HUES48 (cell line): Measurements from ENCODE around the gene ARPC5.

ENCODE experiments used
- H3K27ac ChIP-seq: one replicate; pipeline ENCODE4 v1.7.0; 2013; ENCODE audit warnings: low read depth, low read length, inconsistent platforms
- H3K27me3 ChIP-seq: 2 replicates; pipeline ENCODE4 v1.6.1; 2013; ENCODE audit warnings: mild to moderate bottlenecking, low read length; ENCODE audit not compliant: control insufficient read depth, insufficient read depth
- H3K36me3 ChIP-seq: 2 replicates; pipeline ENCODE4 v1.6.1; 2013; ENCODE audit warnings: low read length; ENCODE audit not compliant: control insufficient read depth, insufficient read depth
- H3K4me1 ChIP-seq: 2 replicates; pipeline ENCODE4 v1.6.1; 2013; ENCODE audit warnings: mild to moderate bottlenecking, low read length; ENCODE audit not compliant: control insufficient read depth, insufficient read depth
- H3K4me3 ChIP-seq: 2 replicates; pipeline ENCODE4 v1.5.1; 2013; ENCODE audit warnings: mild to moderate bottlenecking, low read depth, low read length
- H3K9ac ChIP-seq: 2 replicates; pipeline ENCODE4 v1.6.1; 2013; ENCODE audit warnings: mild to moderate bottlenecking, low read depth, low read length, moderate library complexity
- H3K9me3 ChIP-seq: 2 replicates; pipeline ENCODE4 v1.6.1; 2013; ENCODE audit warnings: low read length; ENCODE audit not compliant: control insufficient read depth, insufficient read depth

Gene ARPC5

DNA sequence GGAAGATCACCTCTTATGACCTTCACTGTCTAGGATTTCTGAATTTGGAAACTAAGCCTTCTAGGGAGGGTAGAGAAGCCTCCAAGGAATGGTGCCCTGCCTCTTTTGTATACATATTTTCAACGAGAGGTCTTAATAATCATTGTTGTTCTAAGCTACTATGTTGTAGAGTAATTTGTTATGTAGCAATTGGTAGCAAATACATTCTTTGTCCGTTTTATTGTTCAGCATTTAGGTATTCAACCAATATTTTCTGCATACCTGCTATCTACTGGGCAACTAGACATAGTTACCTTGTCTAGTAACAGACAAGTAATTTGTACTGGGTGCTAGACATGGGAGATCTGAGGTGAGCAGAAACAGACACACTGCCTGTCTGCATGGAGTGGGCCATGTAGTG lies 24.6 kb downstream of the ARPC5 start:
- no peaks in the 10 kb centered on the region for H3K27me3 ChIP-seq

DNA sequence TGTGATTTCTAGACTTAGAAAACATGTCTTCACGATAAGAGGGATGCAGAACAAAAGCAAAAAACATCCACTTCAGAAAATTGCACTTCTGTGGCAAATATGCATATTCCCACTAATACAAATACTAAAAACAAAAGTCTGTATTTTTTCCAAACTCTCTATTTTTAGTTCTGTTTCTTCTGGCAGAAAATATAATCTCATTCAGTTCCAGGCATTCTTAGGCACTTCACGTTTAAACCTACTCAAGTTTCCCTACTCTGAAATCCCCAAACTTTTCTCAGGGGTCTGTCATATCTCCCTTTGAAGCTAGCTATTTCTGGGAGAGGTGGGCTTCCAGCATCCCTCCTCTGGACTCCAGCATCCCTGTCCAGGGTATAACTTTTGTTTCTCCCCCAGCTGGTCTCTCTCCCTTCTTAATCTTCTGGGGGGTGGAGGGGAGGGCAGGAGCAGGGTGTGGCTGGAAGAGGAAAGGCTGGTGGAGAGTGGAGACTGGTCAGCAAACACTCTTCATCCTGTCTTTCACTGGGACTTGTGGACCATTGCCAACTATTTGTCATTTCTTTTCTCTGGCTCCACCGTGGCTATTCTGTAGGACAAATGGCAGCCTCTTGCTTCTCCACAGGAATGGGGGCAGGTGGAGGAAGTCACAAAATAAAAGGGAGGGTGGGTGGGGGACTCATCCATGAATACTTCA lies 25.7 kb downstream of the ARPC5 start:
- no peak overlapping the region for H3K9ac ChIP-seq

More for the DNA sequence above, 24.6 kb downstream of the ARPC5 start:
- H3K9me3 ChIP-seq, result no peaks in the 10 kb centered on the region
- no peak overlapping the region for H3K27ac ChIP-seq
- no peak overlapping the region for H3K9ac ChIP-seq
- no peaks in the 10 kb centered on the region for H3K36me3 ChIP-seq
- H3K4me1 ChIP-seq, result no peaks in the 10 kb centered on the region
- no peak overlapping the region for H3K4me3 ChIP-seq

DNA sequence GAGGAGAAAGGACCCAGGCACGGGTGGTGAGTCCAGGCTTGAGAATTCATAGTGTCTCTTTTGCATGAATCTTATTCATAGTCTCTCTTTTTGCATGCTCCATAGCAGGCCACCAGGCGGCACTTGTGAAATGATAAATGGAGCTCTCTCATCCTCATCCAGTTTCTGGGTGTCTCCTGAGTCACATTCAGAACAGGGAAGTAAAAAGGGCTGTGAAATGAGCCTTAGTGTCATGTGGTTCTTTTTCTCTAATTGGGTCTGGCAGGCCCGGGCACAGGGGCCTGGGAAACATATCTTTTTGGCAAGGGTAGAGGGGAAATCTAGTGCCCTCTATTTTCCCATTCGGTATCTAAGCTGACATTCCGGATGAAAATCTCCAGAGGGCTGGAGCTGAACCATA lies 26.3 kb downstream of the ARPC5 start:
- Histone ChIP-seq H3K27ac (no peak overlapping the region), H3K9ac (no peak overlapping the region), H3K4me1 (no peaks in the 10 kb centered on the region), H3K4me3 (no peak overlapping the region), H3K9me3 (no peaks in the 10 kb centered on the region), H3K27me3 (no peaks in the 10 kb centered on the region), H3K36me3 (no peaks in the 10 kb centered on the region)

More for the DNA sequence above, 25.7 kb downstream of the ARPC5 start:
- no peaks in the 10 kb centered on the region for H3K4me1 ChIP-seq
- H3K9me3 ChIP-seq, result no peaks in the 10 kb centered on the region
- H3K27ac ChIP-seq, result no peak overlapping the region
- no peak overlapping the region for H3K4me3 ChIP-seq
- no peaks in the 10 kb centered on the region for H3K27me3 ChIP-seq
- no peaks in the 10 kb centered on the region for H3K36me3 ChIP-seq

DNA sequence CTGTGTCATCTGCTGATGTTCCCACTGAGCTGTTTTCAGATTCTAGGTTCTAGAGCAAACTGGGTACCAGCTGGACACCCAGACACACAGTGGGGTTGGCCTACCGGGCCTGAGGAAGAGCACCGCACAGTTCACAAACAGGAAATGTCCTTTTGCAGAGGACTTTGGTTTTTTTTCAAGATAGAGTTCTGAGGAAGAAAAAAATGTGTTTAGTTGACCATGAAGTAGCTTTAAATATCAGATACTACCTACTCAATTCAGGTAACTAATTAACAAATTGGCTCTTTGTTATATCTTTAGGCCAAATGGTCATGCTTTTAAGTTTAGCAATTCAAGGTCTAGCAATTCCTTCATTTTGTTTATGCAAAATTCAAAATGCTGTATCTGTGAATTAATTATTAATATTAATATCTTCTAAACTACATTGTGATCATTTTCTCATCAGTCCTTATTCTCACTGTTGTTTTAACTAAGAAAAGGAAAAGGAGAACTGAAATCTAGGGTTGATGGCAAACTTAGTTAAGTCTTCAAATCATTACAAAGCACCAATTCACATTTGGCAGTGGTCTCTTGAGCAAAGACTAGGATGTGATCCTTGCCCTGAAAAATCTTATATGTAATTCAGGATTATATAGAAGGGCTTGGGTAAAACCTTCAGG lies 28.1 kb downstream of the ARPC5 start:
- no peaks in the 10 kb centered on the region for H3K36me3 ChIP-seq
- H3K4me1 ChIP-seq, result no peaks in the 10 kb centered on the region
- no peak overlapping the region for H3K4me3 ChIP-seq
- no peaks in the 10 kb centered on the region for H3K9me3 ChIP-seq
- no peaks in the 10 kb centered on the region for H3K27me3 ChIP-seq
- H3K27ac ChIP-seq, result no peak overlapping the region
- H3K9ac ChIP-seq, result no peak overlapping the region

DNA sequence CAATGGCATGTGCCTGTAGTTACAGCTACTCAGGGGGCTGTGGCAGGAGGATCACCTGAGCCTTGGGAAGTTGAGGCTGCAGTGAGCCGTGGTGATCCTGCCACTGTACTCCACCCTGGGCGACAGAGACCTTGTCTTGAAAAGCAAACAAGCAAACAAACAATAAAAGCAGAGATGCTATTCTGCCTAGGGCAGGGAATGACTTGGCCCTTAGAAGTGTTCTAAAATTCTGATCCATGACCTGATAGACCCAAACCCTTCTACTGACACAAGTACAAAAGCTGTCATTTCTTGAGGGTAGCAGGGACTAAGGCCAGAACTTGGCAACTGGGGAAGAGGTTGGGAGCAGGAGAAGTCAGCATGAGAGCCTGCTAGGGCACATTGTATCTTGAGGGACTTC lies 29.7 kb downstream of the ARPC5 start:
- Histone ChIP-seq H3K9me3 (no peaks in the 10 kb centered on the region), H3K4me1 (no peaks in the 10 kb centered on the region), H3K9ac (no peak overlapping the region), H3K27me3 (no peaks in the 10 kb centered on the region), H3K27ac (no peak overlapping the region), H3K36me3 (no peaks in the 10 kb centered on the region), H3K4me3 (no peak overlapping the region)

DNA sequence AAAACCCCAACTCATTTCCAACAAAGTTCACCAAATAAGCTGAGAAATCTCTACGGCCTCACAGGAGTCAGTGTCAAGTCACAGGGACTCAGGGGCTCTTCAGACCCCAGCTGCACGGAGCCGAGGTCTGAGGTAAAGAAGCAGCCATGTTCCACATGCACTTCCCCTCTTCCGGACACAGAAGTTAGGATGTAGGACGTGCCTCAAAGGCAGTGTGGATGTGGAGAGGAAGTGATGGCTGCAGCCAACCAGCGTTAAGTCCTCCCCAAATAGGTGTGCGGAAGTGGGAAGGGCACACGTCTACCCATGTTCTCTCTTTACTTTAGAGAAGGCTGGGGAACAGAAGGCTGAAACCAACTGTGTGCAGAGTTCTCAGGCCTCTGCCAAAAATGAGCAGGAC lies 30.8 kb downstream of the ARPC5 start:
- Histone ChIP-seq H3K4me3 (no peak overlapping the region), H3K36me3 (no peaks in the 10 kb centered on the region), H3K4me1 (no peaks in the 10 kb centered on the region), H3K9me3 (no peaks in the 10 kb centered on the region), H3K27me3 (no peaks in the 10 kb centered on the region), H3K27ac (no peak overlapping the region), H3K9ac (no peak overlapping the region)

DNA sequence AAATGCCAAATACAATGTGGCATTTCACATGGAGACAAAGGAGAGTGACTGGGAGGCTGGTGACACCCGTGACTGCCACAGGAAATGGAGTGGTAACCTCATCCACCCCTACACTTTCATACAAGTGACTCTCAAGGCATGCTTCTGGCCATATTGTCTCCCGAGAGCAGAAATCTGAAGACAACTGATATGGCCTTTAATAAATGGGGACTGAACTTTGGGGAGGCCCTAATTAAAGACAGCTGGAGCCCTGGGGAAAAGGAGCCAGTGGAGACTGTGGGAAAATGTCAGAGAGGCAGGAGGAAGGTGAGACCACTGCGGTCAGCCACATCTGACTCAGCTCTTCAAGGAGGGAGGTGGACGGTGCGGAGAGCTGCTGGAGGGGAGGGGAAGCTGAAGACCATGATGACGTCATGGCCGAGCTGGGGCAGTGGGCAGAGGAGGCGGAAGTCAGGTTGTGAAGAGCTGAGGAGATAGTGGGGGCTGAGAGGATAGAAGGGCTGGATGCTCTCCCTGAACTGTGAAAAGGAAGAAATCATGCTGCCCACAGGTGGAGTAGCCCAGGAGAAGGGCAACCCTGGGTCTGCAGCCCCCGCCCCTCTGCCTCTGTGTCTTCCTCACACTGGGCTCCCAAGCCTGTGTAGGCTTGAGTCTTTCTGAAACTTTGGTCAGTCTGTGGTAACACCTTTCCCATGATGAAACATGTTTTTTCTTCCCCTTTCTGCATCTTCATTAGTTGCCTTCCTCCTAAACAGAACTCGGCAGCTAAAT lies 31.4 kb downstream of the ARPC5 start:
- Histone ChIP-seq H3K27ac (no peak overlapping the region), H3K27me3 (no peaks in the 10 kb centered on the region), H3K9ac (no peak overlapping the region), H3K4me1 (no peaks in the 10 kb centered on the region), H3K36me3 (no peaks in the 10 kb centered on the region), H3K4me3 (no peak overlapping the region), H3K9me3 (no peaks in the 10 kb centered on the region)

DNA sequence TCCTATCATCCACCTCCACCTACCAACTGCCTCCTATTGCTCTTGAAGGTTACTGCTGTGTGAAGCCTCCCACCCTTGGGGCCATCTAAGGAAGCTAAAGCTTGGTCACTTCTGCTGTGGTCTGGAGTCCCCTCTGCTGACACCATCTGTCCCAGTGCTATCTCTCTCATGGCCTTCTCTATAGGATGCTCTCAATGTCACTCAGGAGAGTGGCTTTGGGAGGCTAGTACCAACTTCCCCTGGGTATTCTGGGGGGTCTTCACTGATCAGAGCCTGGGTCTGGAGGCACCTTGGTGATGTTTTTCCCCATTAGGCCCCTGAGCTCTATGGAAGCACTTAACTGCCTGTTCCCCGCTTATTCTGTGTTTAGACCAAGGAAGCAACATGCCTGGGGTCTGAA lies 33.1 kb downstream of the ARPC5 start:
- Histone ChIP-seq H3K27me3 (no peaks in the 10 kb centered on the region), H3K4me3 (no peak overlapping the region), H3K9ac (no peak overlapping the region), H3K9me3 (no peaks in the 10 kb centered on the region), H3K36me3 (no peaks in the 10 kb centered on the region), H3K4me1 (no peaks in the 10 kb centered on the region), H3K27ac (no peak overlapping the region)

DNA sequence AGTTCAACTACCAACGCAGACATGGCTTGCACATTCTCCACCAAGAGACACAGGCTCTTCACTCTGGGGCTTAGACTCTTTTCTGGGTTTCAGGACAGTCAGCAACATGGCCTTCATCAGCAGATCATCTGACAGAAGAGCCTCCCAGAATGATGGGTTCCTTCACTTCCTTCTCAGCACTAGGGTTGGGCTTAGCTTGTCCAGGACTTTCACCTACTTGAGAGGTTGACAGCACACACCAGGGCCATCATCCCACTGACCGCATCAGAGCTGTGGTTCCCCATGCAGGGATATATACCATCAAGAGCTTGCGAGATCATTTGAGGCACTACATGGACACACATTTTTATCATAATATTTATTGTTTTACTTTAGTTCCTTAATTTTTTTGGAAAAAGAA lies 34.9 kb downstream of the ARPC5 start:
- Histone ChIP-seq H3K36me3 (no peaks in the 10 kb centered on the region), H3K9me3 (no peaks in the 10 kb centered on the region), H3K4me3 (no peak overlapping the region), H3K4me1 (no peaks in the 10 kb centered on the region), H3K9ac (no peak overlapping the region), H3K27me3 (no peaks in the 10 kb centered on the region), H3K27ac (no peak overlapping the region)

DNA sequence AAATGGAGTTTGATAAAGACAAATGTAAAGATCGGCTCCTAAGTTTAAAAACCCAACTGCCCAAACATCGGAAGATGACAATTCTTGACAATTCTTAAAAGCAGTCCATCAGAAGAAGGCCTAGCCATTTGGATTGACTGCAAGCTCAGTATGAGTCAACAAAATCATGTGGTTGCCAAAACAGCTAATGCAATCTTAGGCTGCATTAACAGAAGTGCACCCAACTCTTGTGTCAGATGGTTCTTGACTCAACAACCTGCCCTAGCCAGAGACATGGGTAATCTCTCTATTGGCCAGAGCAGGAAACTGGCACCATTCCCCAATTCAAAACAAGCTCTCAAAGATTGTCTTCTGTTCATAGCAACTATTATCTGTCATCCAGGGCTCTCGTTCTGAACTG lies 35.4 kb downstream of the ARPC5 start:
- Histone ChIP-seq H3K9me3 (no peaks in the 10 kb centered on the region), H3K4me3 (no peak overlapping the region), H3K36me3 (no peaks in the 10 kb centered on the region), H3K9ac (no peak overlapping the region), H3K4me1 (no peaks in the 10 kb centered on the region), H3K27ac (no peak overlapping the region), H3K27me3 (no peaks in the 10 kb centered on the region)

DNA sequence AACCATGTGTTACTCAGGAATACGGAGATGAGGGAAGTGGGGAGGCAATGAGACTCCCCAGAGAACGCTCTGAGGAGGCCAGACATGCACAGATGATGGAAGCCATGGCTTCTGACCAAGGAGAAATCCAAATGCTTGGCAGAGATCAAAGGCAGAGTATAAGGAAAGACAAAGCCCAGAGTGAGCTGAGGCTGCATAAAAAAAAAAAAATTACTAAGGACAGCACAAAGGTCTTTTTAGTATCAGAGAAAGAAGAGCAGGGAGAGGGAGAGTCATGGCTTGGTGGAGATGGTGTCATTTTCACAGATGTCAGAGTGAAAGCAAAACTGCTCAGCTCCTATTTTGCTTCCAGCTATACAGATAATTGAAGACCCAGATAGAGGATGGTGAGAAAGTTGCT lies 37.2 kb downstream of the ARPC5 start:
- Histone ChIP-seq H3K27ac (no peak overlapping the region), H3K9ac (no peak overlapping the region), H3K9me3 (no peaks in the 10 kb centered on the region), H3K4me3 (no peak overlapping the region), H3K27me3 (no peaks in the 10 kb centered on the region), H3K4me1 (no peaks in the 10 kb centered on the region), H3K36me3 (no peaks in the 10 kb centered on the region)
